Thymus (tissue), 11 donors: ENCODE measurements around the gene SLC24A3. TPM values are rescaled to one million over a fixed set of nuclear protein-coding genes. Genes with fewer than 3 reads are reported as not detected.

Source experiments
- DNase-seq, 9 donors: peaks; one replicate each; pipeline ENCODE4 v3.0.0-alpha.2; 2013; ENCODE audit warnings: low spot score in 9 of 9, low read depth in 6 of 9, missing footprints in 1 of 9
- H3K27ac ChIP-seq, 2 donors: one replicate each; pipeline ENCODE4 v1.5.1; 2013; ENCODE audit warnings: control low read depth in 1 of 2, low read depth in 1 of 2, low read length in 1 of 2, mild to moderate bottlenecking in 1 of 2, moderate library complexity in 1 of 2
- H3K27me3 ChIP-seq, 2 donors: one replicate each; pipeline ENCODE4 v1.5.1; 2013; ENCODE audit warnings: low read length in 1 of 2; ENCODE audit not compliant: control insufficient read depth in 2 of 2, insufficient read depth in 1 of 2
- H3K36me3 ChIP-seq, 2 donors: one replicate each; pipeline ENCODE4 v1.5.1; 2013; ENCODE audit warnings: low read length in 1 of 2, mild to moderate bottlenecking in 1 of 2, moderate library complexity in 1 of 2; ENCODE audit not compliant: control insufficient read depth in 2 of 2, insufficient read depth in 2 of 2
- H3K4me1 ChIP-seq, 2 donors: one replicate each; pipeline ENCODE4 v1.5.1; 2013; ENCODE audit warnings: low read length in 2 of 2; ENCODE audit not compliant: control insufficient read depth in 2 of 2, insufficient read depth in 2 of 2
- H3K4me3 ChIP-seq, 2 donors: one replicate each; pipeline ENCODE4 v1.5.1; 2013; ENCODE audit warnings: low read length in 2 of 2, control low read depth in 1 of 2, mild to moderate bottlenecking in 1 of 2
- H3K9me3 ChIP-seq, 2 donors: one replicate each; pipeline ENCODE4 v1.5.1; 2013; ENCODE audit warnings: low read length in 1 of 2, mild to moderate bottlenecking in 1 of 2; ENCODE audit not compliant: control insufficient read depth in 2 of 2, insufficient read depth in 1 of 2
- WGBS: extraction: QIAGEN DNeasy Blood & Tissue Kit; methylation state at CpG from one replicate; pipeline ENCODE4 v1.1.7; 2013; 5-methylcytosine and 5-hydroxymethylcytosine counted together
- polyA plus RNA-seq: library from polyadenylated mRNA; stranded (reverse); fragments of 200-250 nt; gene quantifications from one replicate; pipeline ENCODE4 v1.2.3, GENCODE V29; 2013
- total RNA-seq: library from RNA; stranded (reverse); fragments of 120-200 nt; gene quantifications from one replicate; pipeline ENCODE4 v1.2.4, GENCODE V29; 2013
- donor health status: healthy.

Gene SLC24A3
- total and polyA plus RNA-seq, 2 donors = 0.99 to 2.1 TPM

GRCh38 chr20:19502169-19502568 is 289.7 kb downstream of the SLC24A3 start:
- H3K27ac ChIP-seq = no peak overlapping the region
- H3K9me3 ChIP-seq = no peaks in the 10 kb centered on the region
- no peak overlapping the region for H3K4me3 ChIP-seq
- no peaks in the 10 kb centered on the region for H3K36me3 ChIP-seq
- H3K4me1 ChIP-seq = peaks cover 3 to 8% of the 10 kb centered on the region in 2 donors
- H3K27me3 ChIP-seq = no peaks in the 10 kb centered on the region
- DNase-seq = no peak
- whole genome bisulfite sequencing = 93% methylated on average over 5 of the region's 5 CpGs

GRCh38 chr20:19504251-19504650 is 291.8 kb downstream of the SLC24A3 start:
- Histone ChIP-seq H3K27me3 (no peaks in the 10 kb centered on the region), H3K9me3 (no peaks in the 10 kb centered on the region), H3K36me3 (no peaks in the 10 kb centered on the region), H3K4me1 (no peaks in the 10 kb centered on the region), H3K4me3 (no peak overlapping the region), H3K27ac (no peak overlapping the region)
- no peak for DNase-seq

- Histone ChIP-seq H3K27ac (no peak overlapping the region), H3K9me3 (no peaks in the 10 kb centered on the region), H3K27me3 (no peaks in the 10 kb centered on the region), H3K4me3 (no peak overlapping the region), H3K36me3 (no peaks in the 10 kb centered on the region), H3K4me1 (no peaks in the 10 kb centered on the region)
- 95% methylated on average over 1 of the region's 1 CpG for WGBS
- DNase-seq = no peak
These were observed 293.6 kb downstream of the SLC24A3 start for GRCh38 chr20:19506021-19506420.

GRCh38 chr20:19508449-19508848 is 296.0 kb downstream of the SLC24A3 start:
- Histone ChIP-seq H3K9me3 (no peaks in the 10 kb centered on the region), H3K4me1 (no peaks in the 10 kb centered on the region), H3K36me3 (no peaks in the 10 kb centered on the region), H3K27ac (no peak overlapping the region), H3K27me3 (no peaks in the 10 kb centered on the region), H3K4me3 (no peak overlapping the region)
- WGBS = 96% methylated on average over 5 of the region's 5 CpGs
- DNase-seq = no peak

- no peak overlapping the region for H3K27ac ChIP-seq
- 97% methylated on average over 2 of the region's 2 CpGs for WGBS
- H3K27me3 ChIP-seq = no peaks in the 10 kb centered on the region
- DNase-seq = no peak
- no peaks in the 10 kb centered on the region for H3K36me3 ChIP-seq
- no peak overlapping the region for H3K4me3 ChIP-seq
- H3K4me1 ChIP-seq = no peaks in the 10 kb centered on the region
- no peaks in the 10 kb centered on the region for H3K9me3 ChIP-seq
These were observed 298.2 kb downstream of the SLC24A3 start for GRCh38 chr20:19510611-19511010.

GRCh38 chr20:19511931-19512330 is 299.5 kb downstream of the SLC24A3 start:
- Histone ChIP-seq H3K36me3 (no peaks in the 10 kb centered on the region), H3K4me1 (no peaks in the 10 kb centered on the region), H3K27ac (no peak overlapping the region), H3K9me3 (no peaks in the 10 kb centered on the region), H3K27me3 (no peaks in the 10 kb centered on the region), H3K4me3 (no peak overlapping the region)
- WGBS = 97% methylated on average over 4 of the region's 4 CpGs
- DNase-seq = no peak

GRCh38 chr20:19512886-19513677 is 300.6 kb downstream of the SLC24A3 start:
- 84% methylated on average over 3 of the region's 3 CpGs for WGBS
- Histone ChIP-seq H3K4me1 (no peaks in the 10 kb centered on the region), H3K4me3 (no peak overlapping the region), H3K27me3 (no peaks in the 10 kb centered on the region), H3K9me3 (no peaks in the 10 kb centered on the region), H3K36me3 (no peaks in the 10 kb centered on the region), H3K27ac (no peak overlapping the region)
- no peak for DNase-seq

- DNase-seq = no peak
- WGBS = 45% methylated on average over 6 of the region's 6 CpGs
- Histone ChIP-seq H3K4me3 (no peak overlapping the region), H3K27ac (no peak overlapping the region), H3K27me3 (no peaks in the 10 kb centered on the region), H3K4me1 (no peaks in the 10 kb centered on the region), H3K9me3 (no peaks in the 10 kb centered on the region), H3K36me3 (no peaks in the 10 kb centered on the region)
These were observed 302.6 kb downstream of the SLC24A3 start for GRCh38 chr20:19515074-19515473.

GRCh38 chr20:19519466-19519865 is 307.0 kb downstream of the SLC24A3 start:
- no peaks in the 10 kb centered on the region for H3K9me3 ChIP-seq
- H3K4me3 ChIP-seq = no peak overlapping the region
- 98% methylated on average over 1 of the region's 1 CpG for WGBS
- H3K36me3 ChIP-seq = no peaks in the 10 kb centered on the region
- peak in 1 of 9 donors; percentile 6 for DNase-seq
- H3K27me3 ChIP-seq = no peaks in the 10 kb centered on the region
- H3K27ac ChIP-seq = no peak overlapping the region
- H3K4me1 ChIP-seq = peaks cover 0 to 9% of the 10 kb centered on the region in 2 donors
